Body of pancreas (tissue), 4 donors: Measurements from ENCODE around the gene TNFAIP8L2. TPM values are rescaled to one million over a fixed set of nuclear protein-coding genes. Genes with fewer than 3 reads are reported as not detected.

Experiments used
- ATAC-seq: fragments of 150-250 bp; one replicate; pipeline ENCODE4 v1.9.1; 2016
- DNase-seq, 4 donors: peaks; one replicate each; pipeline ENCODE4 v3.0.0-alpha.2; 2019
- H3K27ac ChIP-seq, 4 donors: fragments of 200-600 bp; sonication (generic); 1 replicate in 3 of 4; 2 replicates in 1 of 4; pipeline versions ENCODE4 v1.5.1 to v1.6.1; 2016 to 2019; ENCODE audit warnings: mild to moderate bottlenecking in 1 of 4, mixed read lengths in 1 of 4, moderate library complexity in 1 of 4
- H3K27me3 ChIP-seq, 2 donors: fragments of 200-600 bp; sonication (generic); one replicate each; pipeline ENCODE4 v1.6.0; 2016; ENCODE audit warnings: mild to moderate bottlenecking in 1 of 2
- H3K36me3 ChIP-seq, 2 donors: fragments of 200-600 bp; sonication (generic); replicated peaks in 1 of 2; 2 replicates each; pipeline ENCODE4 v1.5.1; 2016; ENCODE audit warnings: low read depth in 2 of 2; ENCODE audit not compliant: insufficient read depth in 1 of 2
- H3K4me1 ChIP-seq: fragments of 200-600 bp; sonication (generic); one replicate; pipeline ENCODE4 v1.6.0; 2016
- H3K4me3 ChIP-seq, 2 donors: fragments of 200-600 bp; sonication (generic); 1 replicate in 1 of 2; 2 replicates in 1 of 2; pipeline ENCODE4 v1.5.1; 2016 to 2019
- H3K9me3 ChIP-seq, 3 donors: fragments of 200-600 bp; sonication (generic); 1 replicate in 2 of 3; 2 replicates in 1 of 3; pipeline ENCODE4 v1.5.1; 2016
- CTCF ChIP-seq, 7 experiments: fragments of 450-650 bp in 4 of 7; fragments of 200-600 bp in 3 of 7; sonication (generic) in 3 of 7; IDR thresholded peaks; one replicate each; pipeline ENCODE4 v1.5.1; 2016 to 2019; ENCODE audit warnings: antibody characterized with exemption in 7 of 7
- POLR2A ChIP-seq, 3 donors: fragments of 450-650 bp; IDR thresholded peaks; one replicate each; pipeline ENCODE4 v1.6.1; 2016; ENCODE audit warnings: antibody characterized with exemption in 3 of 3, mild to moderate bottlenecking in 2 of 3
- WGBS, 2 donors: methylation state at CpG; one replicate each; pipeline ENCODE4 v1.1.5; 2017; 5-methylcytosine and 5-hydroxymethylcytosine counted together
- intact Hi-C: fragments of 100-400 bp; cut with DNase I; formaldehyde crosslinking; loops from one replicate; pipeline ENCODE4 v1.15.1; 2023
- total RNA-seq, 2 donors: library from RNA; depleted of rRNA; stranded (reverse); fragments of >200 nt; gene quantifications; one replicate each; pipeline ENCODE4 v1.1.0, GENCODE V29; 2016

The TNFAIP8L2 gene
- total RNA-seq, 2 donors from 2014 or later = 0.99 to 1.6 TPM

GRCh38 chr1:151133018-151133806 lies 23.2 kb upstream of the TNFAIP8L2 start:
- 59 to 68% methylated on average over 19 to 45 of the region's 65 CpGs for WGBS, 2 donors
- ATAC-seq (no peak), DNase-seq (peak in 1 of 4 donors; percentile 7)
- H3K27ac ChIP-seq = no peak overlapping the region
- H3K36me3 ChIP-seq = no peaks in the 10 kb centered on the region
- H3K27me3 ChIP-seq = peaks cover 0 to 23% of the 10 kb centered on the region in 2 donors
- no peak for TF ChIP-seq CTCF (IDR thresholded peaks at IDR 0.05)
- TF ChIP-seq POLR2A (IDR thresholded peaks at IDR 0.05) = no peak
- intact Hi-C loops = no loop called here
- H3K4me1 ChIP-seq = peaks cover 17% of the 10 kb centered on the region
- no peak overlapping the region for H3K4me3 ChIP-seq
- no peaks in the 10 kb centered on the region for H3K9me3 ChIP-seq

- 45 to 59% methylated on average over 3 of the region's 3 CpGs for WGBS, 2 donors
- TF ChIP-seq POLR2A (IDR thresholded peaks at IDR 0.05) (no peak), CTCF (IDR thresholded peaks at IDR 0.05) (no peak)
- intact Hi-C loops = no loop called here
Measured at GRCh38 chr1:151134396-151134795, 22.1 kb upstream of the TNFAIP8L2 start.

GRCh38 chr1:151134991-151135390 lies 21.5 kb upstream of the TNFAIP8L2 start:
- no peak overlapping the region for H3K27ac ChIP-seq
- H3K4me1 ChIP-seq = peaks cover 17% of the 10 kb centered on the region
- ATAC-seq (no peak), DNase-seq (no peak)
- intact Hi-C loops = no loop called here
- no peaks in the 10 kb centered on the region for H3K36me3 ChIP-seq
- no peak overlapping the region for H3K4me3 ChIP-seq
- H3K9me3 ChIP-seq = no peaks in the 10 kb centered on the region
- TF ChIP-seq CTCF (IDR thresholded peaks at IDR 0.05) (no peak), POLR2A (IDR thresholded peaks at IDR 0.05) (no peak)
- WGBS, 2 donors = 91 to 95% methylated on average over 3 to 7 of the region's 7 CpGs
- H3K27me3 ChIP-seq = peaks cover 0 to 23% of the 10 kb centered on the region in 2 donors

More at GRCh38 chr1:151134396-151134795, 22.1 kb upstream of the TNFAIP8L2 start:
- Histone ChIP-seq H3K27me3 (peaks cover 0 to 23% of the 10 kb centered on the region in 2 donors), H3K27ac (no peak overlapping the region), H3K4me3 (no peak overlapping the region), H3K4me1 (peaks cover 17% of the 10 kb centered on the region), H3K36me3 (no peaks in the 10 kb centered on the region), H3K9me3 (no peaks in the 10 kb centered on the region)
- DNase-seq (peak in 1 of 4 donors; percentile 39), ATAC-seq (no peak)

- DNase-seq (no peak), ATAC-seq (no peak)
- H3K4me3 ChIP-seq = no peak overlapping the region
- TF ChIP-seq CTCF (IDR thresholded peaks at IDR 0.05) (no peak), POLR2A (IDR thresholded peaks at IDR 0.05) (no peak)
- peaks cover 17% of the 10 kb centered on the region for H3K4me1 ChIP-seq
- no peak overlapping the region for H3K27ac ChIP-seq
- peaks cover 0 to 22% of the 10 kb centered on the region in 2 donors for H3K27me3 ChIP-seq
- no peaks in the 10 kb centered on the region for H3K36me3 ChIP-seq
- 85 to 87% methylated on average over 12 of the region's 12 CpGs for WGBS, 2 donors
- intact Hi-C loops = no loop called here
- no peaks in the 10 kb centered on the region for H3K9me3 ChIP-seq
Measured at GRCh38 chr1:151135433-151136385, 20.7 kb upstream of the TNFAIP8L2 start.
